Heart right ventricle (tissue), 16 donors: Measurements from ENCODE around the gene SARNP. TPM values are rescaled to one million over a fixed set of nuclear protein-coding genes. Genes with fewer than 3 reads are reported as not detected.

Experiments used
- ATAC-seq, 8 donors: fragments of 200-7000 bp; cut with Tn5 transposase; one replicate each; pipeline ENCODE4 v1.9.1; 2020; ENCODE audit warnings: mild to moderate bottlenecking in 8 of 8, moderate library complexity in 8 of 8, moderate number of reproducible peaks in 1 of 8
- DNase-seq, 2 donors: peaks; one replicate each; pipeline ENCODE4 v3.0.0-alpha.2; 2020
- H3K27ac ChIP-seq, 10 donors: fragments of 200-600 bp; sonication (generic) in 2 of 10; one replicate each; pipeline versions ENCODE4 v1.5.0 to v1.8.0; 2020 to 2022; ENCODE audit warnings: mild to moderate bottlenecking in 3 of 10
- H3K27me3 ChIP-seq, 7 donors: fragments of 200-600 bp; one replicate each; pipeline ENCODE4 v1.8.0; 2021 to 2022; ENCODE audit warnings: mild to moderate bottlenecking in 2 of 7
- H3K36me3 ChIP-seq, 9 donors: fragments of 200-600 bp; sonication (generic) in 1 of 9; one replicate each; pipeline versions ENCODE4 v1.5.0 to v1.8.0; 2020 to 2022; ENCODE audit warnings: mild to moderate bottlenecking in 2 of 9
- H3K4me1 ChIP-seq, 9 donors: fragments of 200-600 bp; sonication (generic) in 1 of 9; one replicate each; pipeline versions ENCODE4 v1.5.0 to v1.8.0; 2020 to 2022; ENCODE audit warnings: mild to moderate bottlenecking in 4 of 9
- H3K4me3 ChIP-seq, 10 donors: fragments of 200-600 bp; sonication (generic) in 2 of 10; one replicate each; pipeline versions ENCODE4 v1.5.0 to v1.8.0; 2020 to 2022; ENCODE audit warnings: mild to moderate bottlenecking in 7 of 10, moderate library complexity in 2 of 10
- H3K9me3 ChIP-seq, 11 donors: fragments of 200-600 bp in 10 of 11; sonication (generic) in 2 of 11; one replicate each; pipeline versions ENCODE4 v1.5.0 to v1.8.0; 2013 to 2022; ENCODE audit warnings: mild to moderate bottlenecking in 2 of 11, control low read depth in 1 of 11, moderate library complexity in 1 of 11
- CTCF ChIP-seq, 9 donors: fragments of 200-600 bp; sonication (generic) in 2 of 9; IDR thresholded peaks; one replicate each; pipeline versions ENCODE4 v1.5.0 to v1.8.0; 2021 to 2022; ENCODE audit warnings: antibody characterized with exemption in 9 of 9, mild to moderate bottlenecking in 5 of 9, moderate library complexity in 1 of 9
- WGBS, 2 donors: extraction: QIAGEN DNeasy Blood & Tissue Kit; methylation state at CpG; one replicate each; pipeline ENCODE4 v1.1.7; 2013; ENCODE audit warnings: inconsistent platforms in 1 of 2; 5-methylcytosine and 5-hydroxymethylcytosine counted together
- intact Hi-C, 10 donors: fragments of 100-400 bp; cut with DNase I; formaldehyde crosslinking; loops; one replicate each; pipeline versions ENCODE4 v1.11.1 to v1.14.2; 2022
- polyA plus RNA-seq, 2 donors: library from polyadenylated mRNA; stranded (reverse); fragments of 200-250 nt; gene quantifications; one replicate each; pipeline ENCODE4 v1.2.3, GENCODE V29; 2013
- total RNA-seq, 10 donors: library from RNA; stranded (reverse); fragmentation: NEBNext Ultra II Directional in 3 of 10; extraction: Animal tissue kit (Norgen Biotek cat#: 25700) in 3 of 10; gene quantifications; one replicate each; pipeline versions ENCODE4 v1.2.1 to v1.2.4, GENCODE V29; 2021 to 2023
- donor health status: Arrhythmogenic right ventricular cardiomyopathy.
- donor health status: ischemic (EF 13 %, LVEDD 7.1; RV severe dilation, severe dysfunction).
- donor health status: healthy with polysubstance abuse.
- donor health status: DM: no; HTN: yes; CAD: no.
- donor health status: DM: no; HTN: no; CAD: no.
- donor health status: ischemic (EF 25% LVEDD 6.9; RV normal size, moderate dysfunction).
- donor health status: ischemic (EF 25% LVEDD 5.7; RV mildly dilated, moderate dysfunction).
- donor health status: healthy.
- donor health status: DM: yes; HTN: yes; CAD: no.
- donor health status: Ischemic cardiomyopathy.
- donor health status: ischemic (EF 35%, LVEDD 5.7; RV mildly dilated, moderate dysfunction).
- donor health status: nonischemic (EF 11% LVEDD 7.7; RV severe dilation, severe dysfunction).
- donor health status: DM: yes; HTN: yes; CAD: no.
- donor health status: PGD.
- donor health status: ischemic (EF 29% LVEDD 5.4; RV normal size, mild dysfunction).
- donor health status: nonischemic (EF 23%, LVEDD 6.1; RV moderate dilation, normal function).

The SARNP gene
- total and polyA plus RNA-seq, 12 donors = 47.5 to 136 (median 55.2) TPM

GRCh38 chr12:55847033-55847432 lies 29.5 kb upstream of the SARNP start:
- TF ChIP-seq CTCF (IDR thresholded peaks at IDR 0.05) = no peak
- ATAC-seq = peak in 3 of 8 donors; percentile 24 to 36 (median 27)
- Histone ChIP-seq H3K9me3 (no peaks in the 10 kb centered on the region), H3K4me1 (peaks cover 0 to 60% (median 19%) of the 10 kb centered on the region in 9 donors), H3K4me3 (no peak overlapping the region), H3K27me3 (peaks cover 0 to 7% (median 0%) of the 10 kb centered on the region in 7 donors), H3K27ac (peak overlapping the region; percentile 81 to 96 (median 89)), H3K36me3 (no peaks in the 10 kb centered on the region)
- intact Hi-C loops = loop anchor here in 2 of 10 donors (2.0 to 5.0 kb wide), 2 partner anchors 16 to 80 kb away; partner anchors contain the start of gene PYM1 (in 2 of the 2)
- 57 to 64% methylated on average over 3 of the region's 3 CpGs for WGBS, 2 donors
- DNase-seq = no peak

DNA sequence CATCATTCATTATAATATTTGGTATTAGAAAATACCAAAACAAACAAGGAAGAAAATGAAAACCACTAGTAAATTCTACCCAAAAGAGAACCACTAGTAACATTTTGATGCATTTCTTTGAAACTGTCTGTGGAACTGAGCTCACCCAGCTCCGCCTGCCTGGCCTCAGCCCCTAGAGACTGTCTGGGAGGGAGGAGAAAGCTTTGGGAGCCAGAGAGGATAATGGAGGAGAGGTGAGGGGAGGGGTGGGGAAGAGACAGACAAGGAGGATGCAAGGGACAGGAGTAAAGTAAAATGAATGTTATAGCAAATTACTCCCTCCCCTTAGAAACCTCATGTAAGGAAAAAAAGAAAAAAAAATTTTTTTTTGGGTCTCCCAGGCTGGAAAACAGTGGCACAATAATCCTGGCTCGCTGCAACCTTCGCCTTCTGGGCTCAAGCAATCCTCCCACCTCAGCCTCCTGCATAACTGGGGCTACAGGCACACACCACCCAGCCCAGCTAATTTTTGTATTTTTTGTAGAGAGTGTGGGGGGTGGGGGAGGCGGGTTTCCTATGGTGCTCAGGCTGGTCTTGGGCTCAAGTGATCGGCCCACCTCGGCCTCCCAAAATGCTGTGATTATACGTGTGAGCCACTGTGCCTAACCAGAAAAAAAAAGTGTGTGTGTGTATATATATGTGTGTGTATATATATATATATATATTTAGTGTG lies 28.4 kb upstream of the SARNP start:
- DNase-seq (no peak), ATAC-seq (no peak)
- Histone ChIP-seq H3K4me1 (peaks cover 0 to 69% (median 19%) of the 10 kb centered on the region in 9 donors), H3K27me3 (peaks cover 0 to 7% (median 0%) of the 10 kb centered on the region in 7 donors), H3K36me3 (no peaks in the 10 kb centered on the region), H3K4me3 (no peak overlapping the region), H3K9me3 (no peaks in the 10 kb centered on the region), H3K27ac (peak overlapping the region in 7 of 10 donors; percentile 53 to 96 (median 85))
- intact Hi-C loops = loop anchor here in 2 of 10 donors (2.0 to 5.0 kb wide), 2 partner anchors 15 to 81 kb away; partner anchors contain the start of gene PYM1 (in 2 of the 2)
- TF ChIP-seq CTCF (IDR thresholded peaks at IDR 0.05) = no peak
- WGBS, 2 donors = 74 to 79% methylated on average over 7 of the region's 7 CpGs

GRCh38 chr12:55845361-55845760 lies 27.8 kb upstream of the SARNP start:
- intact Hi-C loops = loop anchor here in 2 of 10 donors (5.0 kb wide), 1 partner anchor 82 kb away; the partner anchor contains the start of gene PYM1 (in 2 of the 2)
- no peak for TF ChIP-seq CTCF (IDR thresholded peaks at IDR 0.05)
- Histone ChIP-seq H3K4me1 (peaks cover 0 to 66% (median 18%) of the 10 kb centered on the region in 9 donors), H3K9me3 (no peaks in the 10 kb centered on the region), H3K27ac (peak overlapping the region in 8 of 10 donors; percentile 1 to 96 (median 56)), H3K27me3 (peaks cover 0 to 7% (median 0%) of the 10 kb centered on the region in 7 donors), H3K4me3 (no peak overlapping the region), H3K36me3 (peaks cover 0 to 2% (median 0%) of the 10 kb centered on the region in 9 donors)
- DNase-seq (no peak), ATAC-seq (no peak)
- WGBS, 2 donors = 78 to 85% methylated on average over 5 of the region's 5 CpGs

GRCh38 chr12:55844961-55845360 lies 27.4 kb upstream of the SARNP start:
- peak overlapping the region in 7 of 10 donors; percentile 1 to 96 (median 56) for H3K27ac ChIP-seq
- peaks cover 0 to 7% (median 0%) of the 10 kb centered on the region in 7 donors for H3K27me3 ChIP-seq
- intact Hi-C loops = loop anchor here in 2 of 10 donors (5.0 kb wide), 1 partner anchor 82 kb away; the partner anchor contains the start of gene PYM1 (in 2 of the 2)
- no peak overlapping the region for H3K4me3 ChIP-seq
- no peak for ATAC-seq
- no peaks in the 10 kb centered on the region for H3K9me3 ChIP-seq
- H3K36me3 ChIP-seq = peaks cover 0 to 3% (median 0%) of the 10 kb centered on the region in 9 donors
- 88 to 90% methylated on average over 4 of the region's 4 CpGs for WGBS, 2 donors
- no peak for TF ChIP-seq CTCF (IDR thresholded peaks at IDR 0.05)
- H3K4me1 ChIP-seq = peaks cover 0 to 62% (median 15%) of the 10 kb centered on the region in 9 donors
- no peak for DNase-seq
